Ectodermal cell (in vitro differentiated cells): ENCODE data around the gene EMILIN2.

Source experiments
- H3K27ac ChIP-seq: 2 replicates; pipeline ENCODE4 v1.7.0; 2013; ENCODE audit warnings: mild to moderate bottlenecking, low read depth, low read length; ENCODE audit not compliant: insufficient read depth, poor library complexity, severe bottlenecking
- H3K27me3 ChIP-seq: 2 replicates; pipeline ENCODE4 v1.7.0; 2013; ENCODE audit warnings: mild to moderate bottlenecking, low read length; ENCODE audit not compliant: insufficient read depth, control insufficient read depth, poor library complexity, severe bottlenecking
- H3K36me3 ChIP-seq: one replicate; pipeline ENCODE4 v1.7.0; 2013; ENCODE audit warnings: low read length; ENCODE audit not compliant: control insufficient read depth, insufficient read depth
- H3K4me1 ChIP-seq: one replicate; pipeline ENCODE4 v1.7.0; 2013; ENCODE audit warnings: low read length; ENCODE audit not compliant: control insufficient read depth, insufficient read depth
- H3K4me3 ChIP-seq: 2 replicates; pipeline ENCODE4 v1.7.0; 2013; ENCODE audit warnings: low read depth, low read length, control low read depth; ENCODE audit not compliant: insufficient read depth
- H3K9me3 ChIP-seq: 2 replicates; pipeline ENCODE4 v1.7.0; 2013; ENCODE audit warnings: mild to moderate bottlenecking, low read length, moderate library complexity; ENCODE audit not compliant: control insufficient read depth
- WGBS, 2 experiments: methylation state at CpG; one replicate each; pipeline ENCODE4 v1.1.7; 2013; ENCODE audit warnings: missing lambda C conversion rate in 2 of 2; 5-methylcytosine and 5-hydroxymethylcytosine counted together

EMILIN2 gene

DNA sequence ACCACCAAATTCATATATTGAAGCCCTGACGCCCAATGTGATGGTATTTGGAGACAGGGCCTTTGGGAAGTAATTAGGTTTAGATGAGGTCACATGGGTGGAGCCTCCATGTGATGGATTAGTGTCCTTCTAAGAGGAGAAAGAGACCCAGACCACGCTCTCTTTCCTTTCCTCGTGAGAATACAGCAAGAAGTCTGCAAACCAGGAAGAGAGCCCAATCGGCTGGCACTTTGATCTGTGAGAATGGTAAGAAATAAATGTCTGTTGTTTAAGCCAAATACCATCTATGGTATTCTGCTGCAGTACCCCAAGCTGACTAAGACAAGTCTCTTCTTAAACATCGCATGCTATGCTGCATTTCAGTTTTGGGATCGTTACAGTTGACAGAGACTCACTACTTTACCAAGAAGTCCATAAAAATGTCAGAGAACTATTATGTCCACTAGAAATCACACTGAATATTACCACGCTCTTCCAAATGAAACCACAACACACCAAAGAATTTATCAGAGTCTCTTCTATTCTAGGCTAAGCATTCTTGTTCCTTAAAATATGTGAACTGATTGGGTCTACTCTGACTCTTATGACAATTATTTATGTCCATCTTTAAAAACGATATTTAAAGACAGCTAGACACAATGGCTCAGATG is 117.7 kb downstream of the EMILIN2 start:
- no peaks in the 10 kb centered on the region for H3K36me3 ChIP-seq
- no peaks in the 10 kb centered on the region for H3K9me3 ChIP-seq
- peaks cover 5% of the 10 kb centered on the region for H3K4me1 ChIP-seq
- no peak overlapping the region for H3K27ac ChIP-seq
- no peaks in the 10 kb centered on the region for H3K27me3 ChIP-seq
- no peak overlapping the region for H3K4me3 ChIP-seq
- 92 to 97% methylated on average over 8 of the region's 8 CpGs for WGBS, 2 experiments
